Mucosa of gallbladder (tissue), 1 donor: ENCODE measurements around the gene DLG2. TPM values are rescaled to one million over a fixed set of nuclear protein-coding genes. Genes with fewer than 3 reads are reported as not detected.

ENCODE experiments used
- DNase-seq: peaks from one replicate; pipeline ENCODE4 v3.0.0-alpha.2; 2020; ENCODE audit warnings: low spot score
- total RNA-seq: library from RNA; stranded (reverse); gene quantifications from one replicate; pipeline ENCODE4 v1.2.1, GENCODE V29; 2021
- donor health status: DM: no; HTN: no; CAD: no.

The DLG2 gene
- total RNA-seq, 1 donor from 2014 or later: 4.4 TPM

DNA sequence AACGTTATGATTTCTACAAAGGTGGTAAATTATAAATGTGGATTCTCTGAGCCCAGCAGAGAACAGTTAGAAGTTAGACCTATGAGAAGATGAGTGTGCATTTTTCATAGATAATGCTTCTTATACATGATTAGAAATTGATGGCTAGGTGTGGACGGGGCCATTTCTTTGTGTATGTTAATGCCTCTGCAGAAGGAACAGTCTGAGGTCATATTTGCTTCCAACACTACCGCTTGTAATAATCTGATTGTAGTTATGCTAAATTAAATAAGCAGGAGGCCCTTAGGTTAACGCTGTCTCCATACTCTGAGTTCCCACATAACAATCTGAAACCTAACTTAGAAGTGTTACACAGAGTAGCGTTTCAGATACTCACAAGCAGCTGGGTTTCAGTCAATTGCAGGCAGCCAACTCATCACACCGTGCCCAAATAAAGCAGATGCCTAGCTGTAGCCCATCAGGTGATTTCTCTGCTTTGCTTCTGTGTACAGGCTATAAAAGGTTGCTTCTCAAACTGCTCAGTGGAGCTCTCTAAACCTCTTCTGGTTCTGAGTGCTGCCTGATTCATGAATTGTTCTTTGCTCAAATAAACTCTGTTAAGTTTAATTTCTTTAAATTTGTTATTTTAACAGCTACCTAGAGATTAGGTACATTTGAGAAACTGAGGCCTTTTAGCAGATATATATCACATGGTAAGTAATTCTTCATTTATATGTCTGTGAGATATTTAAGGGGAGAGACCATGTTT is 1702.2 kb downstream of the DLG2 start:
- no peak for DNase-seq

DNA sequence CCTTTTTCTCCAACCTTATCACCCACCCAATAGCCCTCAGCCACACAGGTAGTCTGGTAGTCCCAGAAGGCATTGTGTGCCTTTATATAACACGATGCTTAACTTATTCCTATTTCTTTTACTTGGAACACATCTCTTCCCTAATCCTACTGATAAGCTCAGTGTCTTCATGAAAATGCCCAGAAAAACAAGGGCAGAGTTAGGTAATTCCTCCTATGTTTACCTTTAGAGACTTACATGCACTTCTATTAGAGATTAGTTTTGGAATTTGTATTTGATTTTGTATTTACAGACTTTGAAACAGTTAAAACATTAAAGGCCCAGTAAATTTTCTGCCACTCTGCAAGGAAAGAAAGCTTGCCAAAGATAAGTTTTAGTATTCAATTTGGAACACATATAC is 1703.2 kb downstream of the DLG2 start:
- no peak for DNase-seq

DNA sequence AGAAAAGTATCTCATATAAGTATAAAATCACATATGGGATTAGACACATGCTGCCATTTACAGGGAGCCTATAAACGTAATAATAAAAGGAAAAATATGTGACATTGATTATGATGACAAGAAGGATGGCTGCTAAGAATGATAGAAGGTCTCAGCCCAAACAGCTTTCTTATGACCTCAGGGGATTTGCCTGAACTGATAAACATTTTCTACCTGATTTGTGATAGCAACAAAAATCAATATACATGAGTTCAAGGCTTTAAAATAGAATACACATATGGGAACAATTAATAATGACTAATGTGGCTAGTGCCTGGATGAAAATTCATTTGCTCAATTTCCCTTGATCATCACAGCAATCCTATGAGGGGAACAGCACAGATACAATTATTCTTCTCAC is 1704.2 kb downstream of the DLG2 start:
- DNase-seq: no peak

DNA sequence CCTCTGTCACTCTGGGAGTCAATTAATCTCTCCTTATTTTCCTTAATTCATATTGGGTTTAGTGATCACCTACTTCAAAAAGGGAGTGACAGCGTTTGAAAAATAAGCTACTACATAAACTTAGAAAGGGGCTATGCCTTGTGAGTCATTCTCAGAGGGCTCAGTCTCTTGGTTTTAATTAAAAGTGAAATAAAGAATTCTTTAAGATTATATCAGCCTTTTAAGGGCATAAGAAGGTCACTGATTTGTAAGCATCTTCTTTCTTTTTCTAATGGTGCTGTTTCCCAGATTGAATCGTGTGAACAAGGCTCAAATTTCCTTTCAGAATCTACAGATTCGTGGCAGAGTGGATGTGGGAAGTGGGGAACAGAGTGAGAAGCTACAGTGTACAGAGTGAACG is 1704.8 kb downstream of the DLG2 start:
- DNase-seq: no peak

DNA sequence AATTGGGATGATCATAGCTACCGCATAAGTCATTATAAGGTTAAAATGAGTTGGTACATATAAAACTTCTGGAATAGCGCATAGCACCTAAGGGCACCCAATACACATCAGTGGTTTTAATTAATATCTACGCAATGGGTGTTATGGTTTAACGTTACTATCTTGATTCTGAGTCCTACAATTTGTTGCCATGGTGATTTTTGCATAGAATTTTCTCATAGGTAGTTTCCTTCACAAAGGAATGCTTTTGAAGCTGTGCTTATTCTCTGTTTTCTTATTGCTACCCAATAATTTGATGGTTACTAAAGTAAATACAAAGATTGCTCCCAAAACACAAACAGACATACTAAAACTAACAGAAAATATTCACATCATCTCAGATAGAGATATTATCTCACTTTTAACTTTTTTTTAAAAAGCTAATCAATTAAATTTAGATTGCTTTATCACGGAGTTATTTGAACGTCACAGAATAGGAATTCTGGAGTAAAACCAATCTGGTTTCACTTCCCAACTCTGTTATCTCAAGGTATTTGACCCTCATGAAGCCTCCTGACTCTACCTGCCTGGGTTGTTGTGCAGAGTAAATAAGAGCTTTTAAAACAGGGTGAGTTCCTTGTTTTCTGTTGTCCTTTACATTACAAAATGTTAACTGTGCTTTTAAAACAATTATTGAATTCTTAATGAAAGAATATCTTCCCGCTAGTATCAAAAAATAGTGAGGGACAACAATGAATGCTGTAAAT is 1705.5 kb downstream of the DLG2 start:
- peak; percentile 12 for DNase-seq

DNA sequence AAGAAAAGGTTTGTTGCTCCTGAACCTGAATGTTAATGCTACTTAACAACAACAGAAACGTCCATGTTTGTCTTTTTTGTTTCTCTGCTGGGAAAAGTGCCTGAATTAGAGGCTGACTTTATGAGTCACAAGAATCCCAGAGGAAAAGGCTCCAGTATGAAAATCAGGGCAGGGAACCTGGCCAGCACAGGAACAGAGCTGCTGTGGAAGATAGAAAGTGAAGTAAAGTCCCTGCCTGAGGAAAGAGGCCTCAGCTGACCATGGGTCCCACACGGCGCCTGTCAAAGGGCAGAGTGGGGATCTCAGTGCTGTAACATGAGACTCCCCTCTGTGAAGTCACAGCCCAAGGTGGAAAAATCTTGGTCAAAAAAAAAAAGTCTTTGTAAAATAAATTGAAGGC is 1708.7 kb downstream of the DLG2 start:
- DNase-seq: no peak

DNA sequence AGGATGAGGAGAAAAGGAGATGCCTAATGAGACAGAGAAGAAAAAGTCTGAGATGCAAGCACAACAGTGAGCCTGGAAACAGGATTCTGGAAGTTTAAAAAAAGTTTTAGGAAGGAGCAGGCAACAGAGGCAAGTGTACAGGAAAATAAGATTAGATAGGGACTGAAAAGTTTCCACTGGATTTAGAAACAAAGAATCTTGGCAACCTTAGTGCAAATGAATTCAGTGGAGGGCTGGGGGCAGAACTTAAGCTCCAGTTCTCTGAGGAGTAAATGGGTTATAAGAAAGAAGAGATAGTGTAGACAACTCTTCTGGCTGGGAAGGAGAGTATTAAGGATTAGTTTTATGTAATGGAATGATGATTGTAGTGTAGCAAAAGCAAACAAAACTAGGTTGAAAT is 1712.1 kb downstream of the DLG2 start:
- no peak for DNase-seq

DNA sequence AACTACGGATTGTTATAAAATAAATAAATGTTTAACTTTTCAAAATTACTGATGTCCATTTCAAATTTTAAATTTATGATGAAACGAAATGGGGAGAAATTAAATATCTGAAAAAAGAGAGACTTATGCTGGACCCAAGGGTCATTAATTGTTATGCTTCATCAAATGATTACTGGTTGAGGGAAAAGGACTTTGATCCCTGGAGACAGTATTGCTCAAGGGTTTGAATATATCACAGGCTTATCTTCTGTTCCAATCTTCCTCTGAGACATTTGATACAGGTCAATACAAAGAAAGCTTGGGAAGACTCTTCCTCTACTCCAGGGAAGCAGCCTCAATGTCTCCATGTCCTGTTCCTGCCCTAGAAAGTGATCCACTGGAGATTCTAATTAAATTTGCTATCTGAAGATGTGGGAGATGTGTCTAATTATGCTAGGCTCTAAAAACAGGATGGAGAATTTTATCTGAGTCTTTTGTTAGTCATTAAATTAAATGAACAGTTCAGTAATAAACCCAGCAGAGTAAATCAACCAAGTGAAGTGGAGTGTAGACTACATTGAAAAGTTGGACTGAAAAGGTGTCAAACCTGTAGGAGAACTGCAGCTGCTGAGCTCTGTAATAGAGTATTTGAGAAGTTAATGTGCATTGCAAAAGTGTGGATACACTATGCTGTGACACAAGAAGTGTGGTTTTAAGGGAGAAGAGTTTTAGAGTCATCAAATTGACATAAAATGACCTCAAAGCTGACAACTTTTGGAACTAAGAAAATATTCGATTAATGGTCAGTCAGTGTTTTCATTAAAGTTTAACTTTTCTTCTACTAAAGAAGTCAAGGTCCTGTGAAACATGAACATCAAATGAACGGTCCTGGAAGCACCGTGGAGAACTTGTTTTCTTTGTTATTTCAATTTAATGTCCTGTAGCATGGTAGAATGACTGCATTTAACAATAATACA is 1717.3 kb downstream of the DLG2 start:
- DNase-seq: no peak

DNA sequence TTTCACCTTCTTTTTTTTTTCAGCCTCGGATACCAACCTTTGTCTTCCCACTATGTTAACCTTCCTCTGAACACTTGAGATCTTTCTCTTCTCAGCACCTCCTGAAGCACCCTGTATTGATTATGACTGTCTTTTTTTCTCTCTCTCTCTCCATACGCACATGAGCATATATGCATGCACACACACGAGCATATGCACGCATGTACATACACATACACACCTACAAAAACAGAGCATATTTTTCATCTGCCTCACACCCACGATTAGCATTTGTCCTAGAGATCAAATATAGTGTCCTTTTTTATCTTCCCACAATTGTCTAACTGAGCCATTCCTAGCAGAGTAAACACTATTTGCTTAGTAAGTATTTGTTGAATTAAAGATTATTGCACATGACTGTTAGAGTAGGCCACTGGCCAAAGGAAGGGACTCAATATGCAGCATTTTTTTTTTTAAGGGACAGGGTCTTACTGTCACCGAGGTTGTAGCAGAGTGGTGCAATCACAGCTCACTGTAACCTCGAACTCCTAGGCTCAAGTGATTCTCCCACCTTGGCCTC is 1718.8 kb downstream of the DLG2 start:
- no peak for DNase-seq

DNA sequence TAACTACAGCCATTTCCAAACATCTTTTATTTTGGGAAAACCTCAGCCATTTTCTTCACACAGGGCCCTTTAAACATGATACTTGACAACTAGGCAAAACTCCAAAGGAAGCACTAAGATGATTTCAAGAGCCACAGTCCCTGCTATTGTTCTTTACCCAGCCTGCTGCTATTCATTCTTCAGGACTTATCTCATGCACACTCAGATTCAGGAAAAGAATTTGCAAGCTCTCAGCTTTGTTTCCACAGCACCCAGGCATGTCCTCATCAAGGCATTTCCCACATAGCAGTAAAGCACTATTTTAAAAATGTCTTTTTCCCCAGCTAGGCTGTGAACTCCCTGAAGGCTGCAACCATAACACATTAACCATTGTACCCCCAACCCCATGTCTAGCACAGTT is 1731.6 kb downstream of the DLG2 start:
- DNase-seq: no peak

DNA sequence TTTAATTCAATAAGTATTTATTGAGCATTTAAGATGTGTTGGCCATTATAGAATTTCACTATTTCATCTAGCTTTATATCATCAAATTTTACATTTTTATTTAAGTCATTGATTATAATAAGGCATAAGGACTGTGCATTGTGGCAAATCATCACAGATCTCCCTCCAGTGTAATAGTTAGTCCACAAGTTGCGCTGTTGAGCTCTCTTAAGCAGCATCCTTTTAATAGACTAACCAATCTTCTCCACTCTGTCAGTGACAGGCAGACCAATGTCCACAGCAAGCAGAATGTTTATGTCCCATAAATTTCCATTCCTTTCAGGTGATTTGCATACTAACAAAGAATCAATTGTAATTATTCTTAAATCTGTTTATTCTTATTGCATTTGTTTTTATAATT is 1745.7 kb downstream of the DLG2 start:
- DNase-seq: no peak

DNA sequence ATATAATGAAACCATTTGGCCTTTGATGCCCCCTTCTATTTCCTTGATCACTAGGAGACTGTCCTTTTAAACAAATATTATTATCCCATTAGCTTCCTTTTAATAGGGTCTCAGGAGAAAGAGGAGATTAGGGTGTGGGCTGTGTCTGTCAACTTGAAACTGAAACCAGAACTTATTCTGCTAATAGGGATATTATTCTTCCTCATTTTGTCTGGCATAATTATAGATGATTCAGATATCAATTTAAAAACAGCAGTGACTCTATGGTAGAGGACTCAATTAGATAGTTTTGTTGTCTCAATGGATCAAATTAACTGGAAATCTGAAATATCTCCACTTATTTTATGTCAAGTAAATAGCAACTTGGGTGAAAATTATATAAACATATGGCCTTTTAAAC is 1756.1 kb downstream of the DLG2 start:
- DNase-seq: no peak

DNA sequence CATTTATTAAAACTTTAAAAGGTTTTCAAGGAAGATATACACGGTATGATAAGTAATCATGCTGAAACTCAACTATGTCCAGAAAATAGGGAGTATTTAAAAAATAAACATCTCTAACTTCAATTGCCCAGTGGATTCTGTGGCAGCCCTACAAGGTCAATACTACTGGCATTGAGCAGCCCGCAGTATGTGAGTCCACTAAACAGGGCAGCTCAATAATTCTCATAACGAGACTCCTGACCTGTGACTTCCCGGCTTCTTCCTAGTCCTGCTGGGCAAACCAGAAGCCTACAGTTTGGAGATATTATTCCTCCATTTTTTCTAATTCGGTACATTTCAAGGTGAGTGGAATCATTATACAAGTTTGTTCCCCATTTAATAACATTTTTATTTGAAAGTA is 1760.5 kb downstream of the DLG2 start:
- DNase-seq: no peak

DNA sequence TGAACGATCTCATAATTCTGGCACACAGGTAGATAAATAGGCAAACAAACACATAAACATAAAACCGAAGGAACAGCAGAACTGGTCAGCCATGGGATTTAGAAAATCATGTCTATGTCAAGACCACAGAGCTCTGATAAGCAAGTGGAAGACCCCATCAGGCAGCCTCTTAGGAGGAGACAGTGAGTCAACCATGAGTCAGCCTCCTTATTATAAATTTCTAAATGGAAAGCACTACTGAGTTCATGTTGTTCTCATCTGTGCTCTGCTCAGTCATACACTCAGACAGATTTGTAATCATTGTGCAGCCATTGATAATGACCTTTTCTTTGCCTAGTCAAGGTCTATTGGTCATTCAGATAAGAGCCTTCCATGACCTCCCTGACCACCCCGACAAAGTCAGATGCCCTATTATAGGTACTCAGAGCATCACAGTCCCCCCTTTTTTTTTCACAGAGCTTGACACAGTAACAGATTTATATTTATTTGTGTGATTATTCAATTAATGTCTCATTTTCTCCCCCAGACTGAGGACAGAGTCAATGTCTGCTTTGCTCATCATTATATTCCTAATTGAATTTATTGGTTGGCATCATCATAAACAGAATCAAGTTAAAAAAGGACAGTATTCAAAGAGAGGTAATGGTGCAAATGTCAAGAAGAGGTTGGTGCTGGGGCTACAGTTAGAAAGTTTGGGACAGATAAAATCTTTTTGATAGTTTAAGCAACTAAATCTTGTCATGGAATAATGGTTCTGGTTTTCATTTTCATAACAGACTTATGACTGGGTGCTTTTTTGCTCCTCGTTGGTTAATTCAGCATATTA is 1761.3 kb downstream of the DLG2 start:
- no peak for DNase-seq

DNA sequence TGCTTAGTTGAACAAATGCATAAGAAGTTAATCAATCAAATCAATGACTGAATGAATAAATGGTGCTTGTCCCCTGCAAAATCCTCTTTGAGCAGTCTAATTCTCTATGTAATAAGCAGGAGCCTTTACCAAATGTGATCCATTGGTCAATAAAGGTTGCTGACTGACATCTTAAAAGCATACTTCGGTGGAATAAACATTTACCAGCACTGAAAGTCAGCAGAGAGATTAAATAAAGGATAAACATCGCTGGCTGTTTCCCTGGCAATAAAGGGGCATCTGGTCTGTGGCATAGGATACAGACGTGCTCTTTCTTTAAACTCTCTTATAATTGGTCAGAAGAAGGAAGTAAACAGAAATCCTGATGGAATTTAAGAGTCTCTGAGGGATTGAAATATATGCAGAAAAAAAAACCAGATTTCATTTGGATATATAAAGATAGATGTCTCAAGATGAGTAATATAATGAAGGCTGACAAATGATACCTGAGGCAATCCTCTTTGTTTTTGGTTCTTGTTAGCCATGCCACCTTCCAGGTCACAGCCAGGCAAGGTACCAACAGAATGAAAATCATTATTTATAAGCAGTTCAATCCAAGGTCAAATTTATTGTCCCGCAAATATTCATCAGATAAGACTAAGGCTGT is 1762.6 kb downstream of the DLG2 start:
- no peak for DNase-seq

DNA sequence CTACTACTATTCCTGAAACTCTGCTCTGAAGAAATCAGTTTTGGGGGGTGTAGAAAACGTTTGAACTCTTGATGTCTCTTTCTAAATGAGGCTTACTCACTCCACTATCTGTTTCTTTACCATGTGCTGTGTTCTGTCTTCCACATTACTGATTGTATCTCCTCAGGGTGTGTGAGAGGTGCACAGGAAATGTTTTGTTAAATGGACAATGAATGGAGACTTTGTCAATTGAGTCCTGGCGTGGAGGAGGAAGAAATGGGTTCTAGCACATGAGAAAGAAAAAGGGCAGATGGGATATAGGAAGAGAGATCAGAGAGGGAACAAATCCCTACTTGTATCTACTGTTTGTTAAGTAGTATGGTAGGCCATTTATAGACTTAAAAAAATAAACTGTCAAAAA is 1763.9 kb downstream of the DLG2 start:
- DNase-seq: no peak

DNA sequence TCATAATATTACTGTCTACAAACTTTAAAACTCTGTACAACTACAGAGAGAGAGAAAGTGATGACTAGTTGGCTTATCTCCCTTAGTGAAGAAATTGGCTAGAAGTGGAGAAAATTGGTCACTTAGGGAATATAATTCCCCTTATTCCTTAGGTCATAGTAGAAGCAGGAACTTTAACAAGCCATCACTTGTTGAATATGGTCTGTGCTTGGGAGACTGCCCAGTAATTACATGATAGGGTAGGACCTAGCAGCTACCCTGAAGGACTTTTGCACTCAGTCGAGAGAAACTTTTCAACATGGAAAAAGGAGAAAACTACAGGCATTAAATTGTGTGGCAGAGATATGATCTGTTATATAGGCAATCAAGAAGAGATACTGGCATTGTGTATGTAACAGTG is 1764.5 kb downstream of the DLG2 start:
- DNase-seq: no peak

DNA sequence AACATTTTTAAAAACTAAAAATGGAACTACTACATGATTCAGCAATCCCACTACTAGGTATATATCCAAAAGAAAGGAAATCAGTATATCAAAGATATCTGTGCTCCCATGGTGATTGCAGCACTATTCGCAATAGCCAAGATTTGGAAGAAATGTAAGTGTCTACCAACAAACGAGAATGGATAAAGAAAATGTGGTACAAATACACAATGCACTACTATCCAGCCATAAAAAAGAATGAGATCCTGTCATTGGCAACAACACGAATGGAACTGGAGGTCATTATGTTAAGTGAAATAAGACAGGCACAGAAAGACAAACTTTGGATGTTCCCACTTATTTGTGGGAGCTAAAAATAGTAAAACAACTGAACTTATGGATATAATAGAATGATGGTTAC is 1765.1 kb downstream of the DLG2 start:
- no peak for DNase-seq

DNA sequence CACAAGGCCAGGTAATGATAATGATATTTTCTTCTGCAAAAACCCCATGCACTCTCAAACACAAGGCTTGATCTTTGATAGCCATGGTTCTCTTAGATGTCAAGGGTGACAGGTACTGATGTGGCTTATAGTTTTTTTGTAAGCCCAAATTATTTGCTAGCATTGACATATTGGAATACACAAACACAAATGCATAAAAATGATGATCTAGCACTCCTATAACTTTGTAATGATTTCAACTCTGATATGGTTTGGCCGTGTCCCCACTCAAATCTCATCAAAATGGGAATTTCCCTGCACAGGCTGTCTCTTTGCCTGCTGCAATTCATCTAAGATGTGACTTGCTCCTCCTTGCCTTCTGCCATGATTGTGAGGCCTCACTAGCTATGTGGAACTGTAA is 1768.5 kb downstream of the DLG2 start:
- DNase-seq: no peak

DNA sequence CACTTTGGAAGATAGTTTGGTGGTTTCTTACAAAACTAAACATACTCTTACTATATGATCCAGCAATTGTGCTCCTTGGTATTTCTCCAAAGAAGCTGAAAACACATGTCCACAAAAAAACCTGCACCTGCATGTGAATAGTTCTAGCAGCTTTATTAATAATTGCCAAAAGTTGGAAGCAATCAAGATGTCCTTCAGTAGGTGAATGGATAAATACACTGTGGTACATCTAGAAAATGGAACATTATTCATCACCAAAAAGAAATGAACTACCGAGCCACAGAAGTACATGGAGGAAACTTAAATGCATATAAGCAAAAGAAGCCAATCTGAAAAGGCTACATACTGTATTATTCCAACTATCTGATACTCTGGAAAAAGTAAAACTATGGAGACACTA is 1771.9 kb downstream of the DLG2 start:
- no peak for DNase-seq
